Measurements from ENCODE around the gene ARHGAP22.
A peak's percentile ranks its signal among the peaks of the same experiment; 100 is the strongest.

Gene ARHGAP22

GRCh38 chr10:48604991-48605508 lies at the start of gene ARHGAP22:
TSS of gene ARHGAP22 (minus strand) at chr10:48605073. CDS start at chr10:48604796, 277 bp downstream.
- H3K4me3 ChIP-seq (ENCODE audit: severe bottlenecking), result peak within 1 kb of the TSS; percentile 38
- H3K36me3 ChIP-seq (ENCODE audit: low read depth), result no peaks in the 10 kb centered on the region
- TF ChIP-seq CTCF (IDR thresholded peaks at IDR 0.05; ENCODE audit: poor library complexity, severe bottlenecking), result no peak
- ATAC-seq (ENCODE audit: low read depth), result peak; percentile 76
- H3K4me1 ChIP-seq (ENCODE audit: insufficient read depth, poor library complexity, severe bottlenecking), result peaks cover 8% of the 10 kb centered on the region
- H3K27me3 ChIP-seq (ENCODE audit: insufficient read depth, poor library complexity, severe bottlenecking), result no peaks in the 10 kb centered on the region
- no peaks in the 10 kb centered on the region for H3K9me3 ChIP-seq (ENCODE audit: severe bottlenecking)
- no peak within 1 kb of the TSS for H3K27ac ChIP-seq (ENCODE audit: poor library complexity, severe bottlenecking)
- DNase-seq (ENCODE audit: low spot score), result no peak

- DNase-seq (ENCODE audit: low spot score), result no peak
- no peak for TF ChIP-seq CTCF (IDR thresholded peaks at IDR 0.05; ENCODE audit: poor library complexity, severe bottlenecking)
- H3K4me1 ChIP-seq (ENCODE audit: insufficient read depth, poor library complexity, severe bottlenecking), result no peaks in the 10 kb centered on the region
- H3K9me3 ChIP-seq (ENCODE audit: severe bottlenecking), result no peaks in the 10 kb centered on the region
- no peak for ATAC-seq (ENCODE audit: low read depth)
- H3K27ac ChIP-seq (ENCODE audit: poor library complexity, severe bottlenecking), result no peak overlapping the region
- no peaks in the 10 kb centered on the region for H3K27me3 ChIP-seq (ENCODE audit: insufficient read depth, poor library complexity, severe bottlenecking)
- no peak overlapping the region for H3K4me3 ChIP-seq (ENCODE audit: severe bottlenecking)
- H3K36me3 ChIP-seq (ENCODE audit: low read depth), result no peaks in the 10 kb centered on the region
Measured at GRCh38 chr10:48653944-48654698, 49.2 kb upstream of the ARHGAP22 start.

- Histone ChIP-seq H3K4me1 (ENCODE audit: insufficient read depth, poor library complexity, severe bottlenecking) (no peaks in the 10 kb centered on the region), H3K4me3 (ENCODE audit: severe bottlenecking) (no peak overlapping the region), H3K27me3 (ENCODE audit: insufficient read depth, poor library complexity, severe bottlenecking) (no peaks in the 10 kb centered on the region), H3K27ac (ENCODE audit: poor library complexity, severe bottlenecking) (no peak overlapping the region), H3K9me3 (ENCODE audit: severe bottlenecking) (no peaks in the 10 kb centered on the region), H3K36me3 (ENCODE audit: low read depth) (no peaks in the 10 kb centered on the region)
- no peak for TF ChIP-seq CTCF (IDR thresholded peaks at IDR 0.05; ENCODE audit: poor library complexity, severe bottlenecking)
- ATAC-seq (ENCODE audit: low read depth) (no peak), DNase-seq (ENCODE audit: low spot score) (no peak)
Measured at GRCh38 chr10:48653347-48653746, 48.5 kb upstream of the ARHGAP22 start.

- Histone ChIP-seq H3K9me3 (ENCODE audit: severe bottlenecking) (no peaks in the 10 kb centered on the region), H3K4me1 (ENCODE audit: insufficient read depth, poor library complexity, severe bottlenecking) (no peaks in the 10 kb centered on the region), H3K27ac (ENCODE audit: poor library complexity, severe bottlenecking) (no peak overlapping the region), H3K4me3 (ENCODE audit: severe bottlenecking) (no peak overlapping the region), H3K27me3 (ENCODE audit: insufficient read depth, poor library complexity, severe bottlenecking) (no peaks in the 10 kb centered on the region), H3K36me3 (ENCODE audit: low read depth) (no peaks in the 10 kb centered on the region)
- DNase-seq (ENCODE audit: low spot score) (no peak), ATAC-seq (ENCODE audit: low read depth) (no peak)
- TF ChIP-seq CTCF (IDR thresholded peaks at IDR 0.05; ENCODE audit: poor library complexity, severe bottlenecking), result no peak
Measured at GRCh38 chr10:48652344-48652743, 47.5 kb upstream of the ARHGAP22 start.

GRCh38 chr10:48651839-48652238 lies 47.0 kb upstream of the ARHGAP22 start:
- Histone ChIP-seq H3K27ac (ENCODE audit: poor library complexity, severe bottlenecking) (no peak overlapping the region), H3K27me3 (ENCODE audit: insufficient read depth, poor library complexity, severe bottlenecking) (no peaks in the 10 kb centered on the region), H3K4me1 (ENCODE audit: insufficient read depth, poor library complexity, severe bottlenecking) (no peaks in the 10 kb centered on the region), H3K4me3 (ENCODE audit: severe bottlenecking) (no peak overlapping the region), H3K36me3 (ENCODE audit: low read depth) (no peaks in the 10 kb centered on the region), H3K9me3 (ENCODE audit: severe bottlenecking) (no peaks in the 10 kb centered on the region)
- TF ChIP-seq CTCF (IDR thresholded peaks at IDR 0.05; ENCODE audit: poor library complexity, severe bottlenecking), result no peak
- DNase-seq (ENCODE audit: low spot score), result no peak
- no peak for ATAC-seq (ENCODE audit: low read depth)
